Measurements from ENCODE around the gene EBNA1BP2. TPM values are rescaled to one million over a fixed set of nuclear protein-coding genes. Genes with fewer than 3 reads are reported as not detected.
"Not testable (repeated sequence)": the region's sequence is repeated elsewhere in the genome, so short reads cannot be mapped to it uniquely, and the experiment has no call there.

The EBNA1BP2 gene
- total RNA-seq, 1 donor from 2014 or later, result 132 TPM

GRCh38 chr1:43153443-43153842 lies 18.6 kb downstream of the EBNA1BP2 start:
- Mint-ChIP-seq H3K4me1 (ENCODE audit: low read depth) (no peaks in the 10 kb centered on the region), H3K36me3 (ENCODE audit: low read depth) (no peaks in the 10 kb centered on the region), H3K27me3 (ENCODE audit: insufficient read depth) (peaks cover 12% of the 10 kb centered on the region), H3K9me3 (no peaks in the 10 kb centered on the region), H3K27ac (no peak overlapping the region), H3K4me3 (no peak overlapping the region)
- DNase-seq (ENCODE audit: low spot score), result no peak
- intact Hi-C loops (cut with micrococcal nuclease), result no loop called here

DNA sequence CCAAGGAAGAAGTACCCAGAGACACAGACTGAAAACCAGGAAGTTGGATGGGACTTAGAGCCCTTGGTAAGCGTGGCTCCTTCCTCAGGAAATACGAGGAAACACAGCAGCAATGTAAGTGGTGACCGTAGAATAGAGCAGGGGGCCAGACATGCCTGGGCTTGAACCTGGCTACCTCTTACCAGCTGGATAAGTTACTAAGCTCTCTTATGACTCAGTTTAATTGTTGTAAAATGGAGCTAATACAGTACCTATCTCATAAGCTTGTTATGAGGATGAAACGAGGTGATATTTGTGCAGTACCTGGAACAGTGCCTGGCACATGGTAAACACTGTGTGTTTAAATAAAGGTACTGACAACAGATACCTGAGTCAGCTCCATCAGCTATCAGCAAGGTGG lies 19.2 kb downstream of the EBNA1BP2 start:
- Mint-ChIP-seq H3K27me3 (ENCODE audit: insufficient read depth) (peaks cover 15% of the 10 kb centered on the region), H3K4me3 (no peak overlapping the region), H3K27ac (no peak overlapping the region), H3K36me3 (ENCODE audit: low read depth) (no peaks in the 10 kb centered on the region), H3K4me1 (ENCODE audit: low read depth) (no peaks in the 10 kb centered on the region), H3K9me3 (no peaks in the 10 kb centered on the region)
- intact Hi-C loops (cut with micrococcal nuclease), result no loop called here
- DNase-seq (ENCODE audit: low spot score), result no peak

GRCh38 chr1:43149889-43150288 lies 22.2 kb downstream of the EBNA1BP2 start:
- intact Hi-C loops (cut with micrococcal nuclease), result no loop called here
- no peak overlapping the region for H3K4me3 Mint-ChIP-seq

DNA sequence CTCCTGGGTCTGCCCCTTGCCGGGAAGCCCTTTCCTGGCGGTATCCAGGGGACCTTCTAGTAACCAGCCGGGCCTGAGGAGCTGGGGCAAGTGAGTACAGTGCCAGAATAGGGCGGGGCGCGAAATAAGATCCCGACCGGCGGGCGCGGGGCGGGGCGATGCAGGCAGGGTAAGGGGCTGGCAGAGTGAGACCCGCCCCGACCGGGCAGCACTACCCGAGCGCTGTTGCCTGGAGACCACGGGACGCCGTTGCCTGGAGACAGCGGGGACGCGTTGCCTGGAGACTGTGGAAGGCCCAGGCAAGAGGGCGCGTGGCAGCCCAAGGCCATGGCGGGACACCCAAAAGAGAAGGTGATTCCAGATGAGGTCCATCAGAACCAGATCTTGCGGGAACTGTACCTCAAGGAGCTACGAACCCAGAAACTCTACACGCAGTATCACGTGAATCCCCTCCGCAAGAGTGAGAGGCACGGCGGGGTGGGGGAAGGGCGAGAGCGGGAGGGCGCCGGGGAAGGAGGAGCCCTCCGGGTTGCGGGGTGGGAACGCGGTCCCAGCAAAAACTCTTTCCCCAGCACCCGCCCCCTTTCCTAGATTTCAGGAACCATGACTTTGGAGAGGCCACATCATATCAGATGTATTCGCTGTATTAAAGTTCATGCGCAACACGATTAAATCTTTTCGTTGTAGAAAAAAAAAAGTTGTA lies 24.3 kb downstream of the EBNA1BP2 start:
- no peak overlapping the region for H3K4me3 Mint-ChIP-seq
- no peaks in the 10 kb centered on the region for H3K9me3 Mint-ChIP-seq
- no peak overlapping the region for H3K27ac Mint-ChIP-seq
- DNase-seq (ENCODE audit: low spot score), result peak; percentile 14
- peaks cover 40% of the 10 kb centered on the region for H3K27me3 Mint-ChIP-seq (ENCODE audit: insufficient read depth)
- no peaks in the 10 kb centered on the region for H3K4me1 Mint-ChIP-seq (ENCODE audit: low read depth)
- no peaks in the 10 kb centered on the region for H3K36me3 Mint-ChIP-seq (ENCODE audit: low read depth)
- intact Hi-C loops (cut with micrococcal nuclease), result no loop called here

More at GRCh38 chr1:43149889-43150288, 22.2 kb downstream of the EBNA1BP2 start:
- Mint-ChIP-seq H3K27ac (no peak overlapping the region), H3K4me1 (ENCODE audit: low read depth) (no peaks in the 10 kb centered on the region), H3K27me3 (ENCODE audit: insufficient read depth) (peaks cover 31% of the 10 kb centered on the region), H3K36me3 (ENCODE audit: low read depth) (no peaks in the 10 kb centered on the region), H3K9me3 (no peaks in the 10 kb centered on the region)
- DNase-seq (ENCODE audit: low spot score), result no peak

DNA sequence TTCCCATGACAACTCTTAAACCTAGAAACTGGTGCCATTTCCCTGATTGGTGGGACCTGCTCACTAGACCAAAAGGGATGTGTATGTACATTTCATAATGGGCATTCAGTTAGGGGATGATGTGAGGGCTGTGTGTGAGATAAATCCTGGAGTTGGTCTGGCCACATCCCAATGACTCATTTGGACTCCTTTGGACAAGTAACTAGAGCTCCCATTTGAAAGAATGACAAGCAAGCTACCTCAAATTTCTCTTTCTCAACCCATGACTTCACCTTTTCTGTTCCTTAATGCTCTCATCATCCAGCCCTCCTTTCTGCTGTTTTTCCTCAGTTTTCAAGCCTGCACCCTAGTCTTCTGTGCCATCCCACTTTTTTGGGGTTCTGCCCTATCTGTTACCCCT lies 27.9 kb downstream of the EBNA1BP2 start:
- intact Hi-C loops (cut with micrococcal nuclease), result no loop called here
- H3K4me1 Mint-ChIP-seq (ENCODE audit: low read depth), result no peaks in the 10 kb centered on the region
- H3K27ac Mint-ChIP-seq, result no peak overlapping the region
- no peaks in the 10 kb centered on the region for H3K36me3 Mint-ChIP-seq (ENCODE audit: low read depth)
- H3K27me3 Mint-ChIP-seq (ENCODE audit: insufficient read depth), result peaks cover 38% of the 10 kb centered on the region
- no peak overlapping the region for H3K4me3 Mint-ChIP-seq
- H3K9me3 Mint-ChIP-seq, result peaks cover 3% of the 10 kb centered on the region
- DNase-seq (ENCODE audit: low spot score), result no peak

GRCh38 chr1:43143441-43143888 lies 28.6 kb downstream of the EBNA1BP2 start:
- H3K27ac Mint-ChIP-seq, result no peak overlapping the region
- H3K4me1 Mint-ChIP-seq (ENCODE audit: low read depth), result no peaks in the 10 kb centered on the region
- peaks cover 3% of the 10 kb centered on the region for H3K9me3 Mint-ChIP-seq
- no peak overlapping the region for H3K4me3 Mint-ChIP-seq
- H3K27me3 Mint-ChIP-seq (ENCODE audit: insufficient read depth), result peaks cover 31% of the 10 kb centered on the region
- DNase-seq (ENCODE audit: low spot score), result no peak
- intact Hi-C loops (cut with micrococcal nuclease), result no loop called here
- H3K36me3 Mint-ChIP-seq (ENCODE audit: low read depth), result no peaks in the 10 kb centered on the region

DNA sequence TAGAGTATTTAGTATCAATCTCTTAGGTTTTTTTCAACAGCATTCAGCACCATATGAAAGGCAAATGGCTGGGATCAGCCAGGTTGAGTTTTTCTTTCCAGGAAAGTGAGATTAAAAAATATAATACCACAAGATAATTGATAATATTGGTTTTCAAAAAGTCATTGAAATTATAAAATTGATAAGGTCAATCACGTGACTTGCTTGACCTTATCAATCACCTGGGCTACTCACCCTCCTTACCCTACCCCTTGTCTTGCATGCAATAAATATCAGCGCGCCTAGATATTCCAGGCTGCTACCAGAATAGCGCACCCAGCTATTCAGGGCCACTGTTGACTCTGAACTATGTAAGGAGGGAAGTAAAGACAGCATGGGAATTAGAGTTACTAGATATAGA lies 31.5 kb downstream of the EBNA1BP2 start:
- no peak for DNase-seq (ENCODE audit: low spot score)
- no peak overlapping the region for H3K27ac Mint-ChIP-seq
- H3K4me3 Mint-ChIP-seq, result no peak overlapping the region
- peaks cover 18% of the 10 kb centered on the region for H3K27me3 Mint-ChIP-seq (ENCODE audit: insufficient read depth)
- intact Hi-C loops (cut with micrococcal nuclease), result no loop called here
- H3K4me1 Mint-ChIP-seq (ENCODE audit: low read depth), result no peaks in the 10 kb centered on the region
- no peaks in the 10 kb centered on the region for H3K36me3 Mint-ChIP-seq (ENCODE audit: low read depth)
- peaks cover 3% of the 10 kb centered on the region for H3K9me3 Mint-ChIP-seq

GRCh38 chr1:43140010-43140409 lies 32.1 kb downstream of the EBNA1BP2 start:
- Mint-ChIP-seq H3K9me3 (peaks cover 3% of the 10 kb centered on the region), H3K36me3 (ENCODE audit: low read depth) (no peaks in the 10 kb centered on the region), H3K27me3 (ENCODE audit: insufficient read depth) (peaks cover 17% of the 10 kb centered on the region), H3K4me1 (ENCODE audit: low read depth) (no peaks in the 10 kb centered on the region), H3K4me3 (no peak overlapping the region), H3K27ac (no peak overlapping the region)
- DNase-seq (ENCODE audit: low spot score), result no peak
- intact Hi-C loops (cut with micrococcal nuclease), result no loop called here

- H3K4me3 Mint-ChIP-seq; H3K27ac Mint-ChIP-seq; H3K36me3 Mint-ChIP-seq (ENCODE audit: low read depth); H3K4me1 Mint-ChIP-seq (ENCODE audit: low read depth); H3K9me3 Mint-ChIP-seq; DNase-seq (ENCODE audit: low spot score); intact Hi-C loops (cut with micrococcal nuclease): not testable (repeated sequence)
- H3K27me3 Mint-ChIP-seq (ENCODE audit: insufficient read depth), result peaks cover 16% of the 10 kb centered on the region
Observed at GRCh38 chr1:43139295-43139694, 32.8 kb downstream of the EBNA1BP2 start.

DNA sequence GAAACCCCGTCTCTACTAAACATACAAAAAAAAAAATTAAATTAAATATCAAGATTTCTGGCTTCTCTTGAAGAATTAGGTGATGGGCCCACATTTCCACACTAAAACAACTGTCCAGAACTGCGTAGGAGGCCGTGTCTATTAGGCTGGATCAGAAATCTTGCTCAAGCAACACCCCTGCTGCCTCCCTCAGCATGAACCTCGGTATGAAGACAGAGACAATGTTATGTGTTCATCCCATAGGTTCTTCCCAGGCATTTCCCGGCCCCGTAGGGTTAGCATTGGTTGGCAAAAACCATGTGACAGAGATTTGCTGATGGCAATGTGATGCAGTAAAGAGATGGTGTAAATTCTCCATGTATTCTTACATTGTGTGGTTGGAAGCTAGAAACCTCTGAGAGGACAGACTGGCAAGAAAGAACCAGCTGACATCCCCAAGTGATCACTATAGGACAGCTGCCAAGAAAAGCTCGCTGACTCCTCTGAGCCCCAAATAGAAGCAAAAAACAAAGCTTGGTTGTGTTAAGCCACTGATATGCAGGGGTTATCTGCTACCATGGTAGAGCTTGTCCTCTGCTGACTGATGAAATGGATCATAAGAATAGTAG lies 34.5 kb downstream of the EBNA1BP2 start:
- intact Hi-C loops (cut with micrococcal nuclease), result no loop called here
- H3K36me3 Mint-ChIP-seq (ENCODE audit: low read depth), result no peaks in the 10 kb centered on the region
- no peaks in the 10 kb centered on the region for H3K4me1 Mint-ChIP-seq (ENCODE audit: low read depth)
- peaks cover 15% of the 10 kb centered on the region for H3K27me3 Mint-ChIP-seq (ENCODE audit: insufficient read depth)
- DNase-seq (ENCODE audit: low spot score), result no peak
- no peak overlapping the region for H3K27ac Mint-ChIP-seq
- no peak overlapping the region for H3K4me3 Mint-ChIP-seq
- peaks cover 3% of the 10 kb centered on the region for H3K9me3 Mint-ChIP-seq

DNA sequence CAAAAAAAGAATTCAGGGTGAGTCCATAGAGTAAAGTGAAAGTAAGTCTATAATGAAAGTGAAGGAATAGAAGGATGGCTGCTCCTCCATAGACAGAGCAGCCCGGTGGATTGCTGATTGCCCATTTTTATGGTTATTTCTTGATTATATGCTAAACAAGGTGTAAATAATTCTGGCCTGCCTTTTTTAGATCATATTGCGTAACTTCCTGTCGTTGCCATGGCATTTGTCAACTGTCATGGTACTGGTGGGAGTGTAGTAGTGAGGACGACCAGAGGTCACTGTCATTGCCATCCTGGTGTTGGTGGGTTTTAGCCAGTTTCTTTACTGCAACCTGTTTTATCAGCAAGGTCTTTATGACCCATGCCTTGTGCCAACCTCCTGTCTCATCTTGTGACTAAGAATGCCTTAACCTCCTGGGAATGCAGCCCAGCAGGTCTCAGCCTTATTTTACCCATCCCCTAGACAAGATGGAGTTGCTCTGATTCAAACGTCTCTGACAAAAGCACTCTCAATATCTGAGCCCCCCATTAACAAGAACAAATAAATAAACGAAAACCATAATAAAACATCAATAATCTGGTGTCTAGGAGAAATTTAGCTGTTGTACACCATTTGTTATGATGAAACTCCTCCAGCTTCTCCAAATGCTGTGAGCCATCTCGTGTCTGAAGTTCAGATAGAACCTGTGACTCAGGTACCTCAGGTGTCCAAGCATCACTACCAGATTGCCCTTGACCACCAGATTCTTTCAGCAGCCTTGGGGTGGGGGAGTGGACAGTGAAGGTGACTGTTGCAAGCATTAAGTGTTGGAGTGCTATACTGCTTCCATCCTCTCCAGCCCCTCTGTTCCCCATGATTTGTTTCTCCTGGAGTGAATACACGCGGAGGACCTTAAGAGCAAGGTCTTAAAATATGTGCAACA lies 36.0 kb downstream of the EBNA1BP2 start:
- DNase-seq (ENCODE audit: low spot score), result no peak
- peaks cover 12% of the 10 kb centered on the region for H3K27me3 Mint-ChIP-seq (ENCODE audit: insufficient read depth)
- peaks cover 3% of the 10 kb centered on the region for H3K9me3 Mint-ChIP-seq
- H3K4me3 Mint-ChIP-seq, result no peak overlapping the region
- H3K36me3 Mint-ChIP-seq (ENCODE audit: low read depth), result no peaks in the 10 kb centered on the region
- intact Hi-C loops (cut with micrococcal nuclease), result no loop called here
- H3K4me1 Mint-ChIP-seq (ENCODE audit: low read depth), result no peaks in the 10 kb centered on the region
- no peak overlapping the region for H3K27ac Mint-ChIP-seq

DNA sequence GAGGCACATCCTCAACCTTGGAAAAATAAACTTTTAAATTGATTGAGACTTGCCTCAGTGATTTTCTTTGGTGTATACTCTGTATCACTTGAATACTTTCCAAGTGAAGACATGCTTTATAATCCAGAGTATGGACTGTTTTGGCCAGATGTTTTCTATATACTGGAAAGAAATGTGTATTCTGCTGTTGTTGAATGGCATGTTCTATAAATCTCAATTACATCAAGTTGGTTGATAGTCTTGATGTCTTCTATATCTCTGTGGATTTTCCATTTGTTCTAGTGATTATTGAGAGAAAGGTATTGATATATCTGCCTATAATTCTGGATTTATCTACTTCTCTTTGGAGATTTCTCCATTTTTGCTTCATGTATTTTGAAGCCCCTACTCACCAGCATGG lies 37.5 kb downstream of the EBNA1BP2 start:
- DNase-seq (ENCODE audit: low spot score), result no peak
- Mint-ChIP-seq H3K9me3 (no peaks in the 10 kb centered on the region), H3K36me3 (ENCODE audit: low read depth) (no peaks in the 10 kb centered on the region), H3K4me3 (no peak overlapping the region), H3K27ac (no peak overlapping the region), H3K27me3 (ENCODE audit: insufficient read depth) (peaks cover 12% of the 10 kb centered on the region), H3K4me1 (ENCODE audit: low read depth) (no peaks in the 10 kb centered on the region)
- intact Hi-C loops (cut with micrococcal nuclease), result no loop called here

DNA sequence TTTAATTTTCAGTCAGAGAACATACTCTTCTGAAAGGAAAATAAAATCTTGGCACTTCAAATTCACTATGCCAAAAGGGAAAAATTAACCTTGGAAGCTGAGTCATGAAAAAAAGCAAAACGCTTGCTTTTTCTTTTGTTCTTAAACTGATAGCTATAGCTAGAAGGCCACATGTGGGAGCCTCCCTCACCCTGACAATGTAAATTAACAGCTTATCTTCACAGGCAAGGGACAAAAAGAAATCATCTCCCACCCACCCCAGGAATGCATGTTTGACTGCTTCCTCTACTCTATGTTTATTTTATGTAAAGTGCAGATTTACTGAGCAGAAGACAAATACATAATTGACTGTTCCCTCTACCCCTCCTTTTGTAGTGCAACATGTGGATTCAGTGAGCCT lies 38.0 kb downstream of the EBNA1BP2 start:
- no peak for DNase-seq (ENCODE audit: low spot score)
- intact Hi-C loops (cut with micrococcal nuclease), result no loop called here
- Mint-ChIP-seq H3K4me3 (no peak overlapping the region), H3K9me3 (no peaks in the 10 kb centered on the region), H3K4me1 (ENCODE audit: low read depth) (no peaks in the 10 kb centered on the region), H3K27ac (no peak overlapping the region), H3K27me3 (ENCODE audit: insufficient read depth) (peaks cover 12% of the 10 kb centered on the region), H3K36me3 (ENCODE audit: low read depth) (no peaks in the 10 kb centered on the region)

Measured in activated T-helper 1 cell treated with anti-CD3 and anti-CD28 coated beads, Interleukin-12 subunit alpha, Interleukin-12 subunit beta, Interleukin-2, Interleukin-4 antibody, amounts not matched to agents 30 ng/mL and 10 ng/mL and 1 ng/mL, durations not matched to agents 14 hours and 24 hours and 36 hours (primary cell).